IMR-90 (cell line): ENCODE data around the gene PXN. TPM values are rescaled to one million over a fixed set of nuclear protein-coding genes. Genes with fewer than 3 reads are reported as not detected.
"Not testable (repeated sequence)": the region's sequence is repeated elsewhere in the genome, so short reads cannot be mapped to it uniquely, and the experiment has no call there.

ENCODE experiments used
- ATAC-seq: fragments of 200-7000 bp; cut with Tn5 transposase; 2 replicates; pipeline ENCODE4 v1.9.1; 2020; ENCODE audit warnings: low read depth, mild to moderate bottlenecking, moderate library complexity
- BruUV-seq: library from RNA; stranded (reverse); fragments of 400-500 nt; replicated peaks from 2 replicates; lab custom pipeline; 2021; lab: Mats Ljungman, UMichigan
- CTCF ChIA-PET: fragments of 300-600 bp; formaldehyde crosslinking; extraction: SDS; loops from one replicate; lab custom pipeline; 2021; ENCODE audit warnings: antibody characterized with exemption; lab: Yijun Ruan, JAX
- POLR2A ChIA-PET: fragments of 300-600 bp; sonication (Branson Sonifier 250); formaldehyde crosslinking; loops from one replicate; lab custom pipeline; 2022; ENCODE audit warnings: antibody characterized with exemption; ENCODE audit not compliant: unreplicated experiment; lab: Charles Lee
- DNase-seq: peaks from one replicate; pipeline ENCODE4 v3.0.0; 2013
- H2AFZ ChIP-seq: replicated peaks from 2 replicates; pipeline ENCODE3; 2013; ENCODE audit warnings: low read length, mild to moderate bottlenecking; ENCODE audit not compliant: poor library complexity
- H2AK5ac ChIP-seq: 2 replicates; pipeline ENCODE4 v1.6.1; 2013; ENCODE audit warnings: low read depth, low read length, inconsistent platforms
- H2AK9ac ChIP-seq: replicated peaks from 2 replicates; pipeline ENCODE3; 2013; ENCODE audit warnings: mild to moderate bottlenecking, low read depth, low read length, moderate library complexity; ENCODE audit not compliant: poor library complexity
- H2BK120ac ChIP-seq: 2 replicates; pipeline ENCODE4 v1.6.1; 2013; ENCODE audit warnings: low read depth, low read length, inconsistent platforms
- H2BK15ac ChIP-seq: 3 replicates; pipeline ENCODE4 v1.6.1; 2013; ENCODE audit warnings: low read depth, low read length, inconsistent platforms
- H2BK20ac ChIP-seq: 2 replicates; pipeline ENCODE4 v1.6.1; 2013; ENCODE audit warnings: low read depth, mild to moderate bottlenecking, inconsistent platforms, low read length, moderate library complexity
- H2BK5ac ChIP-seq: 2 replicates; pipeline ENCODE4 v1.6.1; 2013; ENCODE audit warnings: mild to moderate bottlenecking, low read depth, low read length, inconsistent platforms; ENCODE audit not compliant: poor library complexity, severe bottlenecking
- H3K14ac ChIP-seq: replicated peaks from 2 replicates; pipeline ENCODE4 v1.6.1; 2013; ENCODE audit warnings: low read depth, low read length, inconsistent platforms
- H3K18ac ChIP-seq: 2 replicates; pipeline ENCODE4 v1.6.1; 2013; ENCODE audit warnings: low read depth, low read length, control low read depth
- H3K23ac ChIP-seq: 2 replicates; pipeline ENCODE4 v1.6.1; 2013; ENCODE audit warnings: low read depth, low read length, inconsistent platforms
- H3K27ac ChIP-seq: 2 replicates; pipeline ENCODE4 v1.5.1; 2013; ENCODE audit warnings: mild to moderate bottlenecking, control low read depth, low read length; ENCODE audit not compliant: insufficient read depth
- H3K27me3 ChIP-seq: 2 replicates; pipeline ENCODE4 v1.6.1; 2013; ENCODE audit warnings: low read length; ENCODE audit not compliant: control insufficient read depth, insufficient read depth
- H3K36me3 ChIP-seq: 2 replicates; pipeline ENCODE4 v1.6.1; 2013; ENCODE audit warnings: low read length, mixed read lengths; ENCODE audit not compliant: control insufficient read depth, insufficient read depth
- H3K4ac ChIP-seq: 2 replicates; pipeline ENCODE4 v1.6.1; 2013; ENCODE audit warnings: low read depth, low read length, inconsistent platforms
- H3K4me1 ChIP-seq: 2 replicates; pipeline ENCODE4 v1.6.1; 2013; ENCODE audit warnings: low read length, mixed read lengths; ENCODE audit not compliant: control insufficient read depth, insufficient read depth
- H3K4me2 ChIP-seq: 2 replicates; pipeline ENCODE4 v1.6.1; 2013; ENCODE audit warnings: low read depth, mild to moderate bottlenecking, control low read depth, low read length, moderate library complexity
- H3K4me3 ChIP-seq: 2 replicates; pipeline ENCODE4 v1.5.1; 2013; ENCODE audit warnings: low read depth, mild to moderate bottlenecking, control low read depth, low read length, moderate library complexity; ENCODE audit not compliant: insufficient read depth
- H3K56ac ChIP-seq: 2 replicates; pipeline ENCODE4 v1.6.1; 2013; ENCODE audit warnings: low read length, inconsistent platforms; ENCODE audit not compliant: insufficient read depth; ENCODE audit errors: extremely low read depth
- H3K79me1 ChIP-seq, 2 experiments: 2 replicates each; pipeline ENCODE4 v1.6.1; 2013; ENCODE audit warnings: low read length in 2 of 2, inconsistent platforms in 1 of 2, low read depth in 1 of 2
- H3K9ac ChIP-seq: 2 replicates; pipeline ENCODE4 v1.6.1; 2013; ENCODE audit warnings: low read depth, low read length, control low read depth
- H3K9me1 ChIP-seq: 2 replicates; pipeline ENCODE4 v1.6.1; 2013; ENCODE audit warnings: low read length, inconsistent platforms; ENCODE audit not compliant: insufficient read depth
- H3K9me3 ChIP-seq: 2 replicates; pipeline ENCODE4 v1.6.1; 2013; ENCODE audit warnings: low read length; ENCODE audit not compliant: control insufficient read depth, insufficient read depth
- H4K20me1 ChIP-seq: 2 replicates; pipeline ENCODE4 v1.6.1; 2013; ENCODE audit warnings: low read length, inconsistent platforms; ENCODE audit not compliant: insufficient read depth
- H4K5ac ChIP-seq: 2 replicates; pipeline ENCODE4 v1.6.1; 2013; ENCODE audit warnings: mild to moderate bottlenecking, low read depth, low read length, control low read depth
- H4K8ac ChIP-seq, 2 experiments: 2 replicates each; pipeline ENCODE4 v1.6.1; 2013; ENCODE audit warnings: low read depth in 2 of 2, low read length in 2 of 2, control low read depth in 1 of 2, inconsistent platforms in 1 of 2
- H4K91ac ChIP-seq: 2 replicates; pipeline ENCODE4 v1.6.1; 2013; ENCODE audit warnings: low read depth, low read length, inconsistent platforms; ENCODE audit not compliant: insufficient read depth
- MAFK ChIP-seq: IDR thresholded peaks from 2 replicates; pipeline ENCODE4 v1.6.1; 2012; ENCODE audit warnings: low read depth, low read length, improper control_type of control experiment
- NFE2L2 ChIP-seq: fragments of 150-350 bp; IDR thresholded peaks from 2 replicates; pipeline ENCODE4 v1.6.1; 2016; ENCODE audit warnings: low read depth, mild to moderate bottlenecking, low read length
- SMC3 ChIP-seq: fragments of 150-350 bp; IDR thresholded peaks from 2 replicates; pipeline ENCODE4 v1.6.1; 2016; ENCODE audit warnings: low read depth, mild to moderate bottlenecking, antibody characterized with exemption, low read length, moderate library complexity
- WGBS, 2 experiments: methylation state at CpG; one replicate each; pipeline versions ENCODE4 v1.1.5 to v1.1.7; 2013; ENCODE audit warnings: missing lambda C conversion rate in 2 of 2; ENCODE audit not compliant: insufficient read length in 1 of 2; ENCODE audit errors: extremely low coverage in 2 of 2; 5-methylcytosine and 5-hydroxymethylcytosine counted together
- dilution Hi-C: fragments of 300-500 bp; cut with HindIII; formaldehyde crosslinking; loops from one replicate; pipeline ENCODE4 v1.14.3; 2018; ENCODE audit warnings: low sequenced_read_pairs; ENCODE audit not compliant: unreplicated experiment
- in situ Hi-C: fragments of 300-500 bp; cut with MboI; formaldehyde crosslinking; loops from 3 replicates; pipeline ENCODE4 v1.14.3; 2019; ENCODE audit warnings: low sequenced_read_pairs, inconsistent platforms, mixed read lengths
- intact Hi-C: fragments of 100-400 bp; cut with micrococcal nuclease; formaldehyde crosslinking; loops from 2 replicates; pipeline ENCODE4 v1.10.0; 2022
- polyA plus RNA-seq, 3 experiments: library from polyadenylated mRNA; depleted of rRNA; stranded (reverse); fragments of >200 nt; gene quantifications; 2 replicates each; pipeline ENCODE4 v1.2.3, GENCODE V29; 2012; ENCODE audit warnings: low replicate concordance in 1 of 3
- total RNA-seq: library from RNA; depleted of rRNA; stranded (reverse); fragments of >200 nt; gene quantifications from 2 replicates; pipeline ENCODE4 v1.2.3, GENCODE V29; 2012

PXN gene
- total and polyA plus RNA-seq, 2 of the 4 experiments (the other 2 are of a cell fraction) = 46.6 to 134 TPM

GRCh38 chr12:120213758-120214157 lies 51.8 kb downstream of the PXN start (continued):
- TF ChIP-seq MAFK (no peak), SMC3 (no peak), NFE2L2 (no peak)

GRCh38 chr12:120213182-120213581 lies 52.3 kb downstream of the PXN start:
- H3K56ac ChIP-seq, H2BK5ac ChIP-seq, ATAC-seq, DNase-seq, H3K9me1 ChIP-seq, H3K23ac ChIP-seq, H2AK5ac ChIP-seq, H4K91ac ChIP-seq, CTCF ChIA-PET, dilution Hi-C loops, H3K4me1 ChIP-seq, H3K27ac ChIP-seq, H4K20me1 ChIP-seq, H3K4ac ChIP-seq, BruUV-seq, H2BK15ac ChIP-seq, H3K18ac ChIP-seq, H2BK20ac ChIP-seq, H2AFZ ChIP-seq, H4K5ac ChIP-seq, H4K8ac ChIP-seq, H2BK120ac ChIP-seq, in situ Hi-C loops, H3K4me2 ChIP-seq, H2AK9ac ChIP-seq, H3K9ac ChIP-seq, H3K27me3 ChIP-seq, H3K9me3 ChIP-seq, intact Hi-C loops, H3K14ac ChIP-seq, H3K4me3 ChIP-seq: not testable (repeated sequence)
- Histone ChIP-seq H3K79me1 (peaks cover 10 to 42% of the 10 kb centered on the region in 2 experiments; a peak in 3 of 4 replicates), H3K36me3 (peaks cover 62% of the 10 kb centered on the region)
- POLR2A ChIA-PET = interaction anchor here (1.1 kb wide), 1 partner anchor 12 kb away, joined by 4 read pairs; the partner anchor contains the start of gene RPLP0
- 98% methylated on average over 5 of the region's 5 CpGs; no CpG with 5 or more reads in 1 of the 2 experiments for WGBS, 2 experiments
